Measurements from ENCODE around the gene BRD3OS.

DNA sequence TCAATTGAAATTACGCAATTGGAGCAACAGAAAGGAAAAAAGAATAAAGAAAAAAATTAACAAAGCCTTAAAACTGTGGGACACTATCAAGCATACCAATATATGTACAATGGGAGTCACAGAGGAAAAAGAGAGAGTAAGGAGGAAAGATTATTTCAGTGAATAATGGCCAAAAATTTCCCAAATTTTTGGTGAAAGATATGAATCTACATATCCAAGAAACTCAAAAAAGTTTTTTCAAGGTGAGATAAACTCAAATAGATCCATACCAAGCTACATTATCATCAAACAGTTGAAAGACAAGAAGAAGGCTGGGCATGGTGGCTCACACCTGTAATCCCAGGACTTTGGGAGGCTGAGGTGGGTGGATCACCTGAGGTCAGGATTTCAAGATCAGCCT, 51.4 kb downstream of the BRD3OS start:
- TF ChIP-seq POLR2AphosphoS5 (IDR thresholded peaks at IDR 0.05) (no peak), POLR2A (IDR thresholded peaks at IDR 0.05) (no peak)

Measured in gastroesophageal sphincter (tissue), 2 donors.